Lung microvascular endothelial cell (primary cell): ENCODE measurements around the gene ME2. TPM values are rescaled to one million over a fixed set of nuclear protein-coding genes. Genes with fewer than 3 reads are reported as not detected.
A peak's percentile ranks its signal among the peaks of the same experiment; 100 is the strongest.
"Not testable (repeated sequence)": the region's sequence is repeated elsewhere in the genome, so short reads cannot be mapped to it uniquely, and the experiment has no call there.

Experiments used
- DNase-seq, 2 donors: peaks; one replicate each; pipeline versions ENCODE4 v3.0.0 to v3.0.0-alpha.2; 2010; ENCODE audit warnings: low read depth in 2 of 2
- total RNA-seq: library from RNA; depleted of rRNA; stranded (reverse); fragments of >200 nt; gene quantifications from 2 replicates; pipeline ENCODE4 v1.2.1, GENCODE V29; 2014

The ME2 gene
- total RNA-seq = 28.8 and 32.9 TPM in 2 replicates

GRCh38 chr18:50878345-50879301, at the start of gene ME2:
Gene ME2 (plus strand): TSS chr18:50879118. CDS start chr18:50895821, 16,703 bp downstream.
- DNase-seq = peak; percentile 92 to 94

DNA sequence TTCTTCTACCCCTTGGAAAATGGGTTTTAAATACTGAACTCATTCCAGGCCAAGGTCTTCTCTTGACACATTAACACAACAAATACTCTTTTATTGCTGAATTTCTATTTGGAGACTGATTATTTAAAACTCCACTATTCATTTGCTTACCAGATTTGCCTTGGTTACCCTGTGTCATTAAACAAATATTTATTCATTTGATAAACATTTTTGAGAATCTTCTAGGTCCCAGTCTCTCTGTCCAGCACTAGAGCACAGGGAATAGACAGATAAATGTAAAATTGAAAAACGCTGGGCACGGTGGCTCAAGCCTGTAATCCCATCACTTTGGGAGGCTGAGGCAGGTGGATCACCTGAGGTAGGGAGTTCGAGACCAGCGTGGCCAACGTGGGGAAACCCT, 49.3 kb upstream of the ME2 start:
- no peak for DNase-seq

- DNase-seq = no peak
Observed at GRCh38 chr18:50830544-50830943, 48.4 kb upstream of the ME2 start.

DNA sequence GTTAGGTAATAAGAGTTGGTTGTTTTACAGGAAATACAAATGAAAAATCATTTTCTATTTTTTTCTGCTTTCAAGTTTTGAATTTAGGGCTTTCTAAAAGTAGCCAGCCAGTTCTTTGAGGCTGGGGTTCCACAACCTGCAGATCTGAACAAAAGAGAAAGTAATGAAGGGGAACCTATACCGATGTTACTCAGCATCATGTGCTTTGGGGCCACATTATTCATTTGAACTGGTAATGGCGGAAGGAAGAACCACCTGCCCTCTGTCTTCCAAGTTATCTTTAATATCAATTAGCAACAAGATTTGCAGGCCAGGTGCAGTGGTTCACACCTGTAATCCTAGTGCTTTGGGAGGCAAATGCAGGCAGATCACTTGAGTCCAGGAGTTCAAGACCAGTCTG, 46.2 kb upstream of the ME2 start:
- no peak for DNase-seq

GRCh38 chr18:50833496-50833895, 45.4 kb upstream of the ME2 start:
- DNase-seq = not testable (repeated sequence)

DNA sequence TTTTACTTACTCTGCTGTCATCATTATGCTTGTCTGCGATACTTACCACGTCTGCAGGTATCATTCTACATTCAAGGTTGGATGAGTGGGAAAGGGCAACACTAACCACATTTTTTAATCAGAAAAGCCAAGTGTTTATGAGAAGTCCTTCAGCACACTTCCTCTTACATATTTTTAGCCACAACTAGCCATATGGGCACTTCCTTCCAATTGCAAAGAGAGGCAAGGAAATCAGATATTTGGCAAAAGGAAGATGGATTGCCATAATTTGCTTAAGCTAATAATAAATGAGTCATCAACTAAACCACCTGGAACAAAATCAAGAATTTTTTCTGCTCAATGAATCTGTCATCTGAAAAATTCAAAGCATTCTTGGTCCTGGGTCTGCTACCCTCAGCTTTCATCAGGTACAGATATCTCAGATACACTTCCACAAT, 42.4 kb upstream of the ME2 start:
- DNase-seq = peak; percentile 66 to 69

DNA sequence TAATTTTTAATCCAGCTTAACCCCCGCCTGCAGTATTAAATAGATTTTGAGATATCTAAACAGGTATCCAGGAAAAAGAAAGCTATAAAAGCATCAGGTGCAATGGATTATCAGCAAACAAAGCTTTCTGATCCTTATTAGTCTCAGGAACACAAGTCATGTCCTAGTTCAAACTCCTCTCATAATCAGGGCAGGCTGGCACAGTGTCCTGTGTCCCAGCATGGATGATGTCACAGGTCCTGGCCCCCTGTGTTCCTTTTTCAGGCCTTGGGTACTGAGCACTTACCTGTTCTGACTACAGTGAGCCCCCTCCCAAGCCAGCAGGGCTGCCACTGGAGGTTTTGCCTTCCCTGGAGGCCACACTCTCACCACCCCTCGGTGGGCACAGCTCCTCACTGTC, 39.6 kb upstream of the ME2 start:
- no peak for DNase-seq

GRCh38 chr18:50839996-50840395, 38.9 kb upstream of the ME2 start:
- peak in 1 of 2 donors; percentile 80 for DNase-seq

DNA sequence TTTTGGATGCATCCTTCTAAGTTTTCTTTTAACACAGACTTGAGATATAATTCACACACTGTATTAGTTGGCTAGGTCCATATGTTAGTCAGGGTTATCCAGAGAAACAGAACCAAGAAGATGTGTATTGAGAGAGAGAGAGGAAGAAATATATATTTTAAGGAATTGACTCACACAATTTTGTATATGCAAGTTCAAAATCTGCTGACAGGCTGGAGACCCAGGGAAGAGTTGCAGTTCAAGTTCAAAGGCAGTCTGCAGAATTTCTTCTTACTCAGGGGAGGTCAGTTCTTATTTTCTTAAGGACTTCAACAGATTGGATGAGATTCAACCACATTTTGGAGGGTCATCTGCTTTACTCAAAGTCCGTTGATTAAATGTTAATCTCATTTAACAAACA, 36.1 kb upstream of the ME2 start:
- no peak for DNase-seq

DNA sequence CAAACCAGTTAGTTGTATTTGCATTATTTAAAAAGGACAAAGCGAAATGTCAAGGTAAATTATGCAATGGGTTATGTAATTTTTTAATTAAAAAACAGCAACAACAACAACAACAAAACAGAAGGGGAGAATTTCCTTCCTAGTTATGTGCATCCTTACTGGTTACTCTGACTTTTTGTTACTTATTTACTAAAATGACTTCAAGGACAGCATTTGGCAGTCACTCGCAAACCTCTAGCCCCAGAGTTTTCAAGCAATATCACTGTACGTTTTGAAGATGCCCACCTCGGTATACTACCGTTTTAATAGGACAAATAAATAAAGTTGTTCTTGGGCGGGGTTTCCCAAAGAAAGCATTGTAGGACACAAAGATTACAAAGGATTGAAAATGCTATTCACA, 34.4 kb upstream of the ME2 start:
- no peak for DNase-seq

- DNase-seq = no peak
Observed at GRCh38 chr18:50844960-50845359, 34.0 kb upstream of the ME2 start.

DNA sequence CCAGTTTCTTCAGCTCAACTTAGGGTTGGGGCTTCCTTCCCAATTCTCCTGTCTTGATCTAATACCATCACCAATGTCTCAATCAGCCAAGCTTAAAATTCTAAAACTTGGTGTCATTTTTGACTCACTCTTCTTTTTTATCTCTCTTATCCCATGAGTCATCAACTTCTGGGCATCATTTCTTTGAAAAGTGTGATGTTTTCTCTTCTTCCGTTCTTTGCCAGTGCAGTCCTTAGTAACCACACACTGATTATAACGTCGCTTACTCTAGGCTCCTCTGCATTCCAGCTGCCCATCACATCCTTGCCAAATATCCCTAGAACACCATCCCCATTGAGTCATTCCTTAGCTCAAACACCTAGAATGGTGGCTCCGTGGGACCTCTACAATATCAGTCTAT, 31.7 kb upstream of the ME2 start:
- no peak for DNase-seq

DNA sequence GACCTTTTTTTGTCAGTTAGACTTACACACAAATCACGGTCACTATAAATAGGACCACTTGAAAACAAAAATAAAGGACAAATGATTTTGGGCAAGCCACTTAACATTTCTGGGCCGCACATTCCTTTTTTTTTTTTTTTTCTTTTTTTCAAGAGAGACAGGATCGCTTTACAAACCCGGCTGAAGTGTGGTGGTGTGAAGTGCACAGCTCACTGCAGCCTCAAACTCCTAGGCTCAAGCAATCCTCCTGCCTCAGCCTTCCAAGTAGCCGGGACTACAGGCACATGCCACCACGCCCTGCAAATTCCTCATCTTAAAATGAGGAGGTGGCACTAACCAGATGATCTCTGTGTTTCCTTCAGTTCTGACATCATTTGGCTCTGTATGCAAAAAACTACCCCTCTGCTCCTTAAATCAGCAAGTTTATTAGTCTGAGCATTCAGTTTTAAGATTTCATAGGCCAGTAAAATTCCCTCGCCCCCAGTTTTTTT, 30.8 kb upstream of the ME2 start:
- no peak for DNase-seq

DNA sequence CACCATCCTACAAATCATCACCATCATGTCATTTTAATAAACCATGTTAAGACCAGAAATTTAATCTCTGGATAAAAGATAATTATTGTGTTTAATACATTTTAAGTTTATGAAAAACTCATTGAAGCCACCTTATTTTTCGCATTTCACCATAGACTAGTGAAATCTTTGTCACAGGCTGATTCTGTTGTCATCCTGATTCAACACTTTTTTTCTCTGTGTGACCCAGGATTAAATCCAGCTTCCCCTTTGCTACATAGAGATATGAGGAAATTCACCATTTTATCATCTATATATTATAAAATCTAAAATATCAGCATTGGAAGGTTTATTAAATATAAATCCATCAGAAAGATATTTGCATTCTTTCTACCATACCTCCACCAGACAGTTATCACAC, 29.9 kb upstream of the ME2 start:
- no peak for DNase-seq

DNA sequence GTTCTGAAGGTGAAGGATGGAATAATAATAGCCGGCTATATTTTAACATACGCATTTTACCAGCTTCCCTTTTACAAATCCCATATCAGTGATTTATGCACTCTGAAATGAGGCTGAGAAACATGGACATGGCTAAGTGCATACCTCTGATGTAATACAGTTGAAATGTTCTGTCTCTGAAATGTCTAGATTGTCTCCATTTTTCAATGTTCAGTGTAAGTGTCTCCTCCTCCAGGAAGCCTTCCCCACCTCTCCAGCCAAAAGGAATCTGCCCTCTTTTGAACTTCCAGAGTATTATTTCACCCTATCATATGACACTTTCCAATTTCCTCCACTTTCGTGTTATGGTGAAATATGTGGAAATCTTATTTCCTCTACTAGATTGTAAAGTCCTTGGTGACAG, 29.5 kb upstream of the ME2 start:
- no peak for DNase-seq

DNA sequence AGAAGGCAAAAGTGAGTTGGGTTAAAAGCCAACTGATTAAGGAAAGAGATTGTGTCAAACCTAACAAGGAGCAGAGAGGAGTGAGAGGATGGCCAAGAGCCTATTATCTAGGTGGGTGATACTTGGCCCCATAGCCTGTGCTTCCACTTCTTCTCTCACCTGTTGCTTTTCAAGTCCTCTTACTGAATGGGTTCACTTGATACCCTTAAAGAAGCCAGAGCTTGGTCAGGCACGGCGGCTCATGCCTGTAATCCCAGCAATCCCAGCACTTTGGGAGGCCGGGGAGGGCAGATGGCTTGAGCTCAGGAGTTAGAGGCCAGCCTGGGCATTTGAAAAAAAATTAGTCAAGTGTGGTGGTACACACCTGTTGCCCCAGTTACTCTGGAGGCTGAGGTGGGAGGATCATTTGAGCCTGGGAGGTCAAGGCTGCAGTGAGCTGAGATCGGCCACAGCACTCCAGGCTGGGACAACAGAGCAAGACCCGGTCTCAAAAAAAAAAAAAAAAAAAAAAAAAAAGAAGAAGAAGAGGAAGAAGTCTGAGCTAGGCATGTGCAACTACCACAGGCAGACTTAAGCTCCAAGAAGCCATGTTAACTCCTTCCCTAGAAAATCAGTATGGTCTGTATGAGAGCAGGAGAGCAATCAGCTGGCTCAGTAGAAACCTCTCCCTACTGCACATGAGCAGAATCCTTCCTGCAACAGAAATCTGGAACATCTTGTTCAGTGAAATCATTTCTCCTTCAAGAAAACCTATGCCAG, 28.4 kb upstream of the ME2 start:
- DNase-seq = no peak

DNA sequence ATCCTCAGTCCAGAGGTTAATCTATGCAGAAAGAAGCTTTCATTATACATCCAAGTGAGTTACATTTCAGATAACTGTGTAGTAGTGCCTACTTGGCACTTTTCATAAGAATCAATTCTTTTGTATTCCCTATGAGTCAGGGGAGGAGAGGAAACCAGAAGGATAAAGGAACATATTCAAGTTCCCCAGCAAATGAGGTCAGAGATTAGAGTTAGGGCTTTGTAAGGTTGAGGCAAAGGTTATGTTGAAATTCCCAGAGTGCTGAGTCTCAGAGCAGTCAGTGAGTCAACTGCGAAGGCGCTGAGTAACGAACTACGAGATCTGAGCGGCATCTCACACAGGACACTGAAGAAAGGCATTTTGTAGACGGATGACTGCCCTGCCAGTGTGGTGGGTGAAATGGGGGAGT, 25.1 kb upstream of the ME2 start:
- DNase-seq = no peak

- DNase-seq = no peak
Observed at GRCh38 chr18:50855976-50856757, 22.8 kb upstream of the ME2 start.

- DNase-seq = not testable (repeated sequence)
Observed at GRCh38 chr18:50857166-50857565, 21.8 kb upstream of the ME2 start.

- DNase-seq = no peak
Observed at GRCh38 chr18:50857694-50858093, 21.2 kb upstream of the ME2 start.

DNA sequence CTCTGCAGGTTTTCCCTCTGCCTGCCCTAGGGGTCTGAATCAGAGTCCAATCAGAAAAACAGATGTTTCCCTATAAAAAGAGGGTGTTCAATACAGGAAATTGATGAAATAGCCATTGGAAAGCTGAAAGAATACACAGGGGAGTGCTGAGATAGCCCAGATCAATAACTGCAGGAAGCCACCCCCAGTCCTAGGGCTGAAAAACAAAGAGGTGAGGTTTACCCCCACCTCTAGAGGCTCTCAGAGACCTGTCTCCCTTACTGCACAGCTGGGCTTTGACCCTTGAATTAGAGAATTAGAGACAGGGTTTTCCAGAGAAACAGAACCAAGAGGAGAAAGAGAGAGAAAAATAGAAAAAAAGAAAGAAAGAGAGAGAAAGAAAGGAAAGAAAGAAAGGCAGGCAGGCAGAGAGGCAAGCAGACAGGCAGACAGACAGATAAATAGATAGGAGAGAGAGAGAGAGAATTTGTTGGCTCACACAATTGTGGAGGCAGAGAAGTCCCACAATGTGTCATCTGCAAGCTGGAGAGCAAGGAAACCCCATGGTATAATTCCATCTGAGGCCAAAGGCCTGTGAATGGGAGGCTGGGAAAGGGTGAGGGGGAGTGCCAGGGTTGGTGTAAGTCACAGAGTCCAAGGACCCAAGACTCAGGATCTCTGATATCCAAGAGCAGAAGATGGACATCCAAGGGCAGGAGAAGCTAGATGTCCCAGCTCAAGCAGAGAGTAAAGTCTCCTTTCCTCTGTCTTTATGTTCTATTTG, 18.9 kb upstream of the ME2 start:
- DNase-seq = no peak
